Muscle layer of duodenum (tissue), 2 donors: ENCODE data around the gene PRPS2.

Experiments used
- H3K27ac ChIP-seq: one replicate; pipeline ENCODE4 v1.7.0; 2013; ENCODE audit warnings: mild to moderate bottlenecking, low read length
- H3K27me3 ChIP-seq: one replicate; pipeline ENCODE4 v1.7.0; 2013; ENCODE audit warnings: low read depth, mild to moderate bottlenecking, control low read depth, low read length
- H3K36me3 ChIP-seq, 2 donors: one replicate each; pipeline ENCODE4 v1.7.0; 2013; ENCODE audit warnings: low read length in 2 of 2, control low read depth in 1 of 2, mild to moderate bottlenecking in 1 of 2; ENCODE audit not compliant: insufficient read depth in 2 of 2, control insufficient read depth in 1 of 2
- H3K4me1 ChIP-seq, 2 donors: one replicate each; pipeline ENCODE4 v1.7.0; 2013; ENCODE audit warnings: low read length in 2 of 2, mild to moderate bottlenecking in 2 of 2, control low read depth in 1 of 2, moderate library complexity in 1 of 2; ENCODE audit not compliant: insufficient read depth in 2 of 2, control insufficient read depth in 1 of 2
- H3K4me3 ChIP-seq, 2 donors: one replicate each; pipeline ENCODE4 v1.7.0; 2013; ENCODE audit warnings: low read length in 2 of 2, low read depth in 1 of 2, mild to moderate bottlenecking in 1 of 2
- H3K9me3 ChIP-seq, 2 donors: one replicate each; pipeline ENCODE4 v1.7.0; 2013; ENCODE audit warnings: low read length in 2 of 2, control low read depth in 1 of 2, mild to moderate bottlenecking in 1 of 2; ENCODE audit not compliant: control insufficient read depth in 1 of 2
- donor health status: healthy.

PRPS2 gene

DNA sequence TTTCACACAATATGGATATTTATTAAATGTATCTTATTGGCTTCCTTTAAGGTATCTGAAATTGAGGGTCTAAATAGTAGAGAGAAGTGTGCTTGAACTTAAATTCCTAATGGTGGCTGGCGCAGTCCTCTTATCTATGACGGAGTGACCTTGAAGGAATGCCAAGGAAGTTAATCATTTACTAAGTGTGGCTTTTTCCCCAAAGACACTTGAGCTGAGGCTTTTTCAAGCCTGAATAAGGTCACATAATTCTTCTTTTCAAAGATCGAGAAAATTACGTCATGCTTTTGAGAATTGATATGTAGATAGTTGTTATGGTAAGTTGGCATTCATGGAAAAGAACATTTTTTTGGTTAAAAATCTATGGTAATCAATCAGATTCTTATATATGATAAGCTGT, 11.7 kb upstream of the PRPS2 start:
- Histone ChIP-seq H3K27me3 (no peaks in the 10 kb centered on the region), H3K4me3 (no peak overlapping the region), H3K27ac (no peak overlapping the region), H3K4me1 (no peaks in the 10 kb centered on the region), H3K36me3 (no peaks in the 10 kb centered on the region), H3K9me3 (no peaks in the 10 kb centered on the region)

DNA sequence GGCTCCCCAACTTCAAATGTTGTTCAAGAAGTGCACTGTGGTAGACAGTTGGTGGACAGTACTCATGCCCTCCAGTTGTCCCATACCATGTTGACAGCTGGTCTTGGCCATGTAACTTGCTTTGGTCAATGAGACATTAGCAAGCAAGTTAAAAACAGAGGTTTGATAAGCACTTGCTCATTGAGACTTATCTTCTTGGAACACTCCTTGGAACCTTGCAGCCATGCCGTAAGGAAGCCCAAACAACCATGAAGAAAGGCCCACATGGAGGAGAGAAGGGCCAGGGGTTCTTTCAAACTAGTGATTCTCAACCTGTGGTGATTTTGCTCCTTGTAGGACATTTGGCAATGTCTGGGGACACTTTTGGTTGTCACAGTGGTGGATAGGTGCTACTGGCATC, 2.6 kb upstream of the PRPS2 start:
- H3K27me3 ChIP-seq, result no peaks in the 10 kb centered on the region
- no peak overlapping the region for H3K4me3 ChIP-seq
- H3K9me3 ChIP-seq, result no peaks in the 10 kb centered on the region
- H3K27ac ChIP-seq, result no peak overlapping the region
- H3K36me3 ChIP-seq, result no peaks in the 10 kb centered on the region
- H3K4me1 ChIP-seq, result peaks cover 0 to 7% of the 10 kb centered on the region in 2 donors

DNA sequence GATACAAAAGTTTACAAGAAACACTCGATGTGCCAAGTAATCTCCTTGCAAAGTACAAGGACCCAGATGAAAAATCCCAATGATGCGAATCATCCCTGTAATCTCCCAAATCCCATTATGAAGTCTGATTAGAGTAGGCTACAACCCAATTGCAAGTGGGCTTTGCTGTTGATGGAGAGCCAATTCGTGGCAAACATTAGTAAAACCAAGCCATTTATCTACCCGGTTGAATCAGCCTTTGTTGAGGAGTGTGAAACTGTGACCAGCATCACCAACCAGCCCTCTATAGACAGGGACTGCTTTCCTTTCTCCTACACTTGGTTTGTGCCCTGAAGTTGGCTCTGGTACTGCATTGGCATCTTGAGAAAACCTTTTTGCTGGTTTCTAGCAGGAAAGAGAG, 1.2 kb upstream of the PRPS2 start:
- Histone ChIP-seq H3K27me3 (no peaks in the 10 kb centered on the region), H3K4me3 (no peak overlapping the region), H3K36me3 (no peaks in the 10 kb centered on the region), H3K4me1 (peaks cover 0 to 7% of the 10 kb centered on the region in 2 donors), H3K9me3 (no peaks in the 10 kb centered on the region), H3K27ac (no peak overlapping the region)

DNA sequence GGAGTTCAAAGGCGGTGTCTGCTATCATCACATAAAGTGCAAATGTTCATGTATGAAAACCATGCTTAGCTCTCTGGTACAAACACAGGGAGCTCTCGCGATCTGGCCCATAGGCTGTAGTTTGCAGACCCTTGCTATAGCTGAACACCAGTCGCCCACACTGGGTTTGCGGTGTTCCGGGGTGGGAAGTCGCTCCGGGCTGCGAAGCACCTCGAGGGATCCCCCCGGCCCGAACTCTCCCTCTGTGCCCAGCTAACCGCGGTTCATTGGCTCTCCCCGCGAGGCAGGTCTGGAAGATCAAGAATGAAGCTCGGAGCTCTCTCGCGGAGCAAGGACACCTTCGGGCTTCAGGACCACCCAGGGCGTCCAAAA, 341 bp upstream of the PRPS2 start:
- peaks cover 0 to 7% of the 10 kb centered on the region in 2 donors for H3K4me1 ChIP-seq
- H3K27ac ChIP-seq, result no peak overlapping the region
- H3K9me3 ChIP-seq, result no peaks in the 10 kb centered on the region
- no peaks in the 10 kb centered on the region for H3K36me3 ChIP-seq
- H3K4me3 ChIP-seq, result peak overlapping the region; percentile 59 to 66
- no peaks in the 10 kb centered on the region for H3K27me3 ChIP-seq

DNA sequence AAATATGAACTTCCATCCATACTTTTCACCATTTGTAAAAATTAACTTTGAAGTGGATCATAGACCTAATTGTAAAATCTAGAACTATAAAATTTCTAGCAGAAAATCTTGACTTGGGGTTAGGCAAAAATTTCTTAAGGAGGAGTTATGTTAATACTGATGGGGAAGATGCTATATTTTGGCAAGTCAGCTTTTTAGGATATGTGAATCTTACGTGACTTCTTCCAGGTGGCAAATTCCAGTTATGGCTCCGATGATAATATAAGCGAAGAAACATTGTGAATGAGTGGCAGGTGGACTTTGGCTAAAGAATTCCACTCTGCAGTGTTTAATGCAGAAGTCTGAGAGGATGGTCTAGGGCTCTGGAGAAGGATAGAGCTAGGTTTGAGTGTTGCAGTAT, 1.5 kb downstream of the PRPS2 start:
- Histone ChIP-seq H3K9me3 (no peaks in the 10 kb centered on the region), H3K36me3 (no peaks in the 10 kb centered on the region), H3K27me3 (no peaks in the 10 kb centered on the region), H3K4me3 (peak overlapping the region in 1 of 2 donors; percentile 62), H3K27ac (no peak overlapping the region), H3K4me1 (peaks cover 0 to 7% of the 10 kb centered on the region in 2 donors)

DNA sequence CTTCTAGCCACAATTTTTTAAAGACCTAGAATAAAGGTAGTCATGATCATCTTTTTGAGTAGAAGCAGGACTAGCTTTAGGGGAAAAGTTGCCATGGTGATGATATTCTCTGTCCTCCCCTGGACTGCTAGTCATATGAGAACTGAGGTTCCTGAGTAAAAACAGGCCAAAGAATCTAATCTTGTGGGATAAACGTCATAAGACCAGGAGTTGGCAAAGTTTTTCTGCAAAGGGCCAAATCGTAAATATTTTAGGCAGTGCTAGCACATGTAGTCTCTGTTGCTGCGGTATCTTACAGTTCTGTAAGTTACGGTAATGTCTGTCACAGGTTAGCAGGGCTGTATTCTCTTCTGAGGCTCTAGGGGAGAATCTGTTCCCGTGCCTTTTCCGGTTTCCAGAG, 3.4 kb downstream of the PRPS2 start:
- no peak overlapping the region for H3K27ac ChIP-seq
- no peaks in the 10 kb centered on the region for H3K27me3 ChIP-seq
- H3K36me3 ChIP-seq, result no peaks in the 10 kb centered on the region
- no peaks in the 10 kb centered on the region for H3K9me3 ChIP-seq
- no peak overlapping the region for H3K4me3 ChIP-seq
- H3K4me1 ChIP-seq, result peaks cover 0 to 7% of the 10 kb centered on the region in 2 donors

DNA sequence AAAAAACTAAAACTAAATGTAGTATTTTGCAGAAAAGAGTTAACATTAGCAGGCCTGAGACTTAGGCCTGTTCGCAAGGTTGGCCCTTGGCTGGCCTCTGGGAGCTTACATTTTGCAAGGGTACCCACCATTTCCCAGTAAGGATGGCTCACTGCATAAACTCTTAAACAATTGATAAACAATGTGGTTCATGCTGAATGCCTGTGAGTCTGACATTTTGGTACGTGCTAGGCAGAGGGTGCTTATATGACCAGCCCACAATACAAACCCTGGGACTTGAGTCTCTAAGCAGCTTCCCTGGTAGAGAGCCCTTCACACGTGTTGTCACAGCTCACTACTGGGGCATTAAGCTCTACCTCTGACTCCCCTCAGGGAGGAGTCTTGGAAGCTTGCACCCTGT, 7.4 kb downstream of the PRPS2 start:
- Histone ChIP-seq H3K4me1 (no peaks in the 10 kb centered on the region), H3K36me3 (no peaks in the 10 kb centered on the region), H3K27me3 (no peaks in the 10 kb centered on the region), H3K27ac (no peak overlapping the region), H3K9me3 (no peaks in the 10 kb centered on the region), H3K4me3 (no peak overlapping the region)

DNA sequence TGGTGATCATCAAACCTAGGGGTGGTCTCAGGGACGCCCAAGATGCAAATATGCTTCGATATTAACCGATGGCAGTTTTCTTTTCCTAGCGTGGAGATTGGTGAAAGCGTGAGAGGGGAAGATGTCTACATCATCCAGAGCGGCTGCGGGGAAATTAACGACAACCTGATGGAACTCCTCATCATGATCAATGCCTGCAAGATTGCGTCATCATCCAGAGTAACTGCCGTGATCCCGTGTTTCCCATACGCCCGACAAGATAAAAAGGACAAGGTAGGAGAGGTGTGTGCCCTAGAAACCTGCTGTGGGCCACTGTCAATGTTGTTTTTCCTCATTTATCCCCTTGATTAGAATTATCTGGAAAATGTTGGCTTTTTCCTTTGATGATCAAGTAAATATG, 7.9 kb downstream of the PRPS2 start:
- H3K27ac ChIP-seq, result no peak overlapping the region
- H3K4me1 ChIP-seq, result no peaks in the 10 kb centered on the region
- H3K27me3 ChIP-seq, result no peaks in the 10 kb centered on the region
- no peak overlapping the region for H3K4me3 ChIP-seq
- no peaks in the 10 kb centered on the region for H3K9me3 ChIP-seq
- no peaks in the 10 kb centered on the region for H3K36me3 ChIP-seq

DNA sequence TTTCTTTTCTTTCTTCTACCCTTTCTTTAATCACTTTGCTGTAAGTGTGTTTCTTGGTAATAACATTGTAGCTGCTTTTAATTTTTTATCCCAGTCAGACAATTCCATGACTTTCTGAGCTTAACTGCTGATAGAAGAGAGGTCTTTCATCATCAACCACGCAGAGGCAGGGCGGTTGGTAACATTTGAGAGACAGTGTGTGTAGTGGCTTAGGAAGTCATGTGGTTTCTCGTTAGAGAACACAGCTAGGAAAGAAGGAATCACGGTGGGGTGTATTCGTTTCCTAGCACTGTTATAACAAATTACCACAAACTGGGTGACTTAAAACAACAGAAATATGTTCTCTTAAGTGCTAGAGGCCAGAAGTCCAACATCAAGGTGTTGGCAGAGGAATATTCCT, 11.5 kb downstream of the PRPS2 start:
- H3K27ac ChIP-seq, result no peak overlapping the region
- no peaks in the 10 kb centered on the region for H3K36me3 ChIP-seq
- H3K4me3 ChIP-seq, result no peak overlapping the region
- H3K9me3 ChIP-seq, result no peaks in the 10 kb centered on the region
- H3K4me1 ChIP-seq, result no peaks in the 10 kb centered on the region
- no peaks in the 10 kb centered on the region for H3K27me3 ChIP-seq

DNA sequence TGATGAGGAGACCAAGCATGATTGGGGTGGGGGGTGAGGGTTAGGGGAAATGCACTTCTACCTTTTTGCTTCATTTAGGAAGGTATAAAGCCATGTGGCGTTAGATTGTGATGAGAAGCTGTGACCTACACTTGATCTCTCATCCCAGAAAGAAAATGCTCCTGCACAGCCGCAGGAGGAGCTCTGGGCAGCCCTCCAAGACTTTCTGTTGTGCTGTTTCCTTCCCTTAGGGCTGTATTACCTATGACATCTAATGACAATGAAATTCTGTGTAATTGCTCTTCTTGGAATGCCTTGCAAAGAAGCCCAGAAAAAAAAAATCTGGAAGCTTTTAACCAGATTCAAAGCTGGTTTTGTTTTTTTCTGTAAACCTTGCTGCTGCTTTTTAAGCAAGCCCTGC, 13.4 kb downstream of the PRPS2 start:
- H3K27me3 ChIP-seq, result no peaks in the 10 kb centered on the region
- no peak overlapping the region for H3K4me3 ChIP-seq
- H3K27ac ChIP-seq, result no peak overlapping the region
- no peaks in the 10 kb centered on the region for H3K4me1 ChIP-seq
- no peaks in the 10 kb centered on the region for H3K36me3 ChIP-seq
- H3K9me3 ChIP-seq, result no peaks in the 10 kb centered on the region

DNA sequence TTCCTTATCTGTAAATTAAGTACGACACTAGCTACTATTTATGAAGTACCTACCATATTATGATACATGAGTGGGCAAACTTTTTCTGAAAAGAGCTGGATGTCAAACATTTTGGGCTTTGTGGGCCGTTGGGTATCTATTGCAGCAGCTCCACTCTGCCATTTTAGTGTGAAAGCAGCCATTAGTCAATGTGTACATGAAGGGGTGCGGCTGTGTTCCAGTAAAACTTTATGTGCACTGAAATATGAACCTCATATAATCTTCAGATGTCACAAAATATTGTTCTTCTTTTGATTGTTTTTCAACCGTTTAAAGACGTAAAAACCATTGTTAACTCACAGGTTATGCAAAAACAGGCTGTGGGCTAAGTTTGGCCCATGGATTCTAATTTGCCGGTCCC, 14.1 kb downstream of the PRPS2 start:
- H3K4me3 ChIP-seq, result no peak overlapping the region
- no peaks in the 10 kb centered on the region for H3K4me1 ChIP-seq
- H3K36me3 ChIP-seq, result no peaks in the 10 kb centered on the region
- no peak overlapping the region for H3K27ac ChIP-seq
- no peaks in the 10 kb centered on the region for H3K27me3 ChIP-seq
- no peaks in the 10 kb centered on the region for H3K9me3 ChIP-seq

DNA sequence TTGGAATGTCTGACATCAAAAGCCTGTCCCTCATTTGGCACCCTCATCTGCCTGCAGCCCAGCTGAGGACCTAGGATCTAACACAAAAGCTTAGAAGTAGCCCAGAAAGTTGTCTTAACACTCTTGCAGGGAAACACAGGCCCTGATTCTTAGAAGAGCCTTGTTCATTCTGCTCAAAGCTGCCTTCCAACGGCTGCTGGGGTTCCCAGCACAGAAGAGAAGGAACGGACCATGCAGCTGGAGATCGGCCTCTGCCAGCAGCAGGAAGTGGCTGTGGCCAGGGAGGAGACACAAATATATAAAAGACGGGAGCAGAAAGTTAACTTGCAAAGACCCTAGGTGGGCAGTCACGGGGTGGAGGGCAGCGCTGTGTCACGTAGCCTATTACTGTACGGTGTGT, 20.4 kb downstream of the PRPS2 start:
- peaks cover 0 to 4% of the 10 kb centered on the region in 2 donors for H3K36me3 ChIP-seq
- H3K27me3 ChIP-seq, result no peaks in the 10 kb centered on the region
- no peaks in the 10 kb centered on the region for H3K4me1 ChIP-seq
- H3K27ac ChIP-seq, result no peak overlapping the region
- H3K9me3 ChIP-seq, result no peaks in the 10 kb centered on the region
- no peak overlapping the region for H3K4me3 ChIP-seq
